DMS79 treated with DMSO at 0.1 percent for 48 hours (cell line): ENCODE measurements around the gene MCF2L.
"Not testable (repeated sequence)": the region's sequence is repeated elsewhere in the genome, so short reads cannot be mapped to it uniquely, and the experiment has no call there.

Experiments used
- DNase-seq: peaks from one replicate; lab custom pipeline; 2025; lab: John Stamatoyannopoulos, UW

MCF2L gene

DNA sequence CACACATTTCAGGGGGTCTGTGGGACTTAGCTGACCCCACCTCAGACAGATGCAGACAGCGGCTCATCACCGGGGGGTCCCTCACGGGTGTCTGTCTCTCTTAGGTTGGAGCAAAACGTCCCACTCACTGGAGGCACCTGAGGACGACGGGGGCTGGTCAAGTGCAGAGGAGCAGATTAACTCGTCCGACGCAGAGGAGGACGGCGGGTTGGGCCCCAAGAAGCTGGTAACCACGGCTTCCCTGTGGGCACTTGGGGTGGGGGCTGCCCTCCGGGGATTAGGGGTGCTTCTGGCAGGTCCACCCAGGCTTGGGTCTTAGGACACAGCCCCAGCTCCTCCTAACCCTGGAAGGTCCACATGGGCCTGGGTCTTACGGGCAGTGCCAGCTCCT is 125.4 kb downstream of the MCF2L start:
- no peak for DNase-seq

GRCh38 chr13:113095146-113096051 is 126.4 kb downstream of the MCF2L start:
- no peak for DNase-seq

- DNase-seq = no peak
Measured at GRCh38 chr13:113096052-113096744, 127.2 kb downstream of the MCF2L start.

DNA sequence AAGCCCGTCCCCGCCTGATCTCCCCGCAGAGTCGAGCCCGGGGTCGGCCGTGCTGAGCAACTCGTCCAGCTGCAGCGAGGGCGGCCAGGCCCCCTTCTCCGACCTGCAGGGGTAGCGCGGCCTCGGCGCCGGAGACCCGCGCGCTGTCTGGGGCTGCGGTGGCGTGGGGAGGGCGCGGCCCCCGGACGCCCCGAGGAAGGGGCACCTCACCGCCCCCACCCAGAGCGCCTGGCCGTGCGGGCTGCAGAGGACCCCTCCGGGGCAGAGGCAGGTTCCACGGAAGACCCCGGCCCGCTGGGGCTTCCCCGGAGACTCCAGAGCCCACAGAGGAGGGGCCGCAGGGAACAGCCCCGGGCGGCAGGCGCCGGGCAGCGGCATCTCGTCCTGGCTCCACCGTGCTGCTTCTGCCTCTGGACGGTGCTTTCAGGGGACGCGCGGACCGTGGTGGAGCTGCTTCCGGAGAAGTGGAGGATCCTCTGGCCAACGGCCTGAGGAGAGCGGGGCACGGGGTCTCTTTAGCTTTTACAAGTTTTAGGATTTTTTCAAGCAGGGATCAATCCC is 127.8 kb downstream of the MCF2L start:
- no peak for DNase-seq

DNA sequence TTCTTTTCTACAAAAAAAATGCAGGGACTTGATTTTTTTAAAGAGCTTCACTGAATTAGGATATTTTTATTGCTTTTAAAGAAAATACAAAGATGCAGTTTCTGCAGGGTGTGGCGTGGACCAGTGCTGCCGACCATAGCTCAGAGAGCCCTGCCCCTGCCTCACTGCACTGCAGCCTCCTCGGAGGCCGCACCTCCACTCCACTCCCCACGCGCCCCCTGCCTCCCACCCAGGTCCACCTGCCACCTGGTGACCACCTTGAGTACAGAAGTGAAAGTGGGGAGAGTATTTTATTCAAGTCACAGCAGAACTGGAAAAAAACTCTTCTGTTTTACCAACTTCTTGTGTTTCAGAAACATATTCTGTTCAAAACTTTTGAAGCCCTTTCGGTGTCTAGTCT is 128.6 kb downstream of the MCF2L start:
- no peak for DNase-seq

DNA sequence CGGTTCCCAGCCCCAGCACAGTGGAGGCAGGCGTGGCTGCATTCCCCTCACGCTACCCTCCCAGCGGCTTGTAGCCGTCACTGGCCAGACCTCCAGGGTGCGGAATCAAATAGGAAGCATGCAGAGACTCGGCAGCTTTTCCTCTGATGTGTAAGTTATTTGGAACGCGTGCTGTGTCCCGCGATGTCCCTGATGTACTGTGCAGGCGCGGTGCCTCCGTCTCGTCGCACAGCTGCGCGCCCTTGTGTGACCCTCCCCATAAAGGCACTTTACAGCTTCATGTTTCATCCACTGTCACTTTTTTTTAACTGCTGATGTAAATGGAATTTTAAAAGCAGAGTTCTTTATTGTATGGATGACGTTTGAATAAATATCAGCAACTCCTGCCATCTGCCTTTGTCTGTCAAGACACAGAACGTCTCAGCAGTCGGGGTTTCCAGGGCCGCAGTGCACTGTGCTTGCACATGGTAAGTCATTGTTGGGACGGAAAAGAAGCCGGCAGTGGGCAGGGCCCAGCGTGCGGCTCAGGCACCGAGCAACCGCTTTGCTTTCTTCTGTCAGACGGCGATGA is 129.2 kb downstream of the MCF2L start:
- DNase-seq = no peak

DNA sequence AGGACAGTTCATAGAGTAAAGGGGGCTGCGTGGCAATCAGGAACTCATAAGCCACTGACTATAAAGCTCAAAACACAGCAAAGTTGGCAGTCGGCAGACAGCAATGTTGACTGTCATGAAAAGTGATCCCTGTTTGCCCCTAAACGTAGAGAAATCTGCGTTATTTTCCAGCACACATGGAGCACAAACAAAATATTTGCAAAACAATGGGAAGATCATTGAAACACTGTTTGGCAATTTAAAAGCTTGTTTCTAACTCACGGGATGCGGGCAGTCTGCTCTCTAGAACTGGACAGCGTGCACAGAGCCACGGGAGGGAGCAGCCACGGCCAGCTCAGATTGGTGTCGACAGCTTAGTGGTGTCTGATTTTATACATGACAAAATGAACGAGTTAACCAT is 130.1 kb downstream of the MCF2L start:
- no peak for DNase-seq

GRCh38 chr13:113102302-113102701 is 133.3 kb downstream of the MCF2L start:
- not testable (repeated sequence) for DNase-seq

- DNase-seq = no peak
Measured at GRCh38 chr13:113102727-113103126, 133.7 kb downstream of the MCF2L start.

GRCh38 chr13:113103646-113104045 is 134.6 kb downstream of the MCF2L start:
- DNase-seq = no peak

DNA sequence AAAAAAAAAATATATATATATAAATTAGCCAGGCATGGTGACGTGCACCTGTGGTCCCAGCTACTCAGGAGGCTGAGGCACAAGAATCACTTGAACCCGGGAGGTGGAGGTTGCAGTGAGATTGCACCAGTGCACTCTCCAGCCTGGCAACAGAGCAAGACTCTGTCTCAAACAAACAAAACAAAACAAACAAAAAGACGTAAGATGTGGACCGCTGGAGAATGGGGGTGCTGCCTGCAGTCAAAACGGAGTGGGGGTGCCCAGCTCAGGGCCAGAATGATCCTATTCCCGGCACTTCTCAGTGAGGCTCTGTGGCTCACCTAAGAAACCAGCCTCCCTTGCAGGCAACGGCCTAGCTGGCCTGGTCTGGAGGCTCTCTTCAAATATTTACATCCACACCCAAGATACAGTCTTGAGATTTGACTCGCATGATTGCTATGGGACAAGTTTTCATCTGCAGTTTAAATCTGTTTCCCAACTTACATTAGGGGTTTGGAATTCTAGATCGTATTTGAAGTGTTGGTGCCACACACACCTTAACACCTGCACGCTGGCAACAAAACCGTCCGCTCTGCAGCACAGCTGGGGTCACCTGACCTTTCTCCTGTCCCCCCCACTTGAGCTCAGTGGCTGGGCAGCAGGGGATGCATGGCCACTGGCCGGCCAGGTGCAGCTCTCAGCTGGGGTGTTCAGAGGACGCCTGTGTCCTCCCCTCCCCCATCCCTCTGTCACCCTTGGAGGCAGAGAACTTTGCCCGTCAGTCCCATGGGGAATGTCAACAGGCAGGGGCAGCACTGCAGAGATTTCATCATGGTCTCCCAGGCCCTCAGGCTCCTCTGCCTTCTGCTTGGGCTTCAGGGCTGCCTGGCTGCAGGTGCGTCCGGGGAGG is 136.3 kb downstream of the MCF2L start, which contains the start of gene F7:
TSS of gene F7 (plus strand) at position 760 of the 889 bp plus-strand sequence. CDS start at position 811, 51 bp downstream.
- peak; percentile 51 for DNase-seq

DNA sequence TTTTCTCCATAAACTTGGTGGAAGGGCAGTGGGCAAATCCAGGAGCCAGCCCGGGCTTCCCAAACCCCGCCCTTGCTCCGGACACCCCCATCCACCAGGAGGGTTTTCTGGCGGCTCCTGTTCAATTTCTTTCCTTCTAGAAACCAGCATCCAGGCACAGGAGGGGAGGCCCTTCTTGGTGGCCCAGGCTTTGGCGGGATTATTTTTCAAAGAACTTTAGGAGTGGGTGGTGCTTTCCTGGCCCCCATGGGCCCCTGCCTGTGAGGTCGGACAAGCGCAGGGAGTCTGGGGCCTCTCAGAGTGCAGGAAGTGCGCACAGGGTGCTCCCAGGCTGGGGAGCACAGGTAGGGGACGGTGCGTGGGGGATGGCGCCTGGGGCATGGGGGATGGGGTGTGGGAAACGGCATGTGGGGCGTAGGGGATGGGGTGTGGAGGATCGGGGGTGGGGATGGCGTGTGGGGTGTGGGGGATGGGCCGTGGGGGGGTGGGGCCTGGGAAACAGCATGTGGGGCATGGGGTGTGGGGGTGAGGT is 137.0 kb downstream of the MCF2L start:
- DNase-seq = no peak

- DNase-seq = no peak
Measured at GRCh38 chr13:113106711-113107351, 137.8 kb downstream of the MCF2L start.

DNA sequence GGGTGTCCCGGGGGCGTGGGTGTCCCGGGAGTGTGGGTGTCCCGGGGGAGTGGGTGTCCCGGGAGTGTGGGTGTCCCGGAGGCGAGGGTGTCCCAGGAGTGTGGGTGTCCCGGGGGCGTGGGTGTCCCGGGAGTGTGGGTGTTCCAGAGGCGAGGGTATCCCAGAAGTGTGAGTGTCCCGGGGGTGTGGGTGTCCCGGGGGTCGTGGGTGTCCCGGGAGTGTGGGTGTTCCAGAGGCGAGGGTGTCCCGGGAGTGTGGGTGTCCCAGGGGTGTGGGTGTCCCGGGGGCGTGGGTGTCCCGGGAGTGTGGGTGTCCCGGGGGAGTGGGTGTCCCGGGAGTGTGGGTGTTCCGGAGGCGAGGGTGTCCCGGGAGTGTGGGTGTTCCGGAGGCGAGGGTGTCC is 139.5 kb downstream of the MCF2L start:
- DNase-seq = not testable (repeated sequence)

GRCh38 chr13:113109151-113110047 is 140.4 kb downstream of the MCF2L start:
- DNase-seq = no peak

DNA sequence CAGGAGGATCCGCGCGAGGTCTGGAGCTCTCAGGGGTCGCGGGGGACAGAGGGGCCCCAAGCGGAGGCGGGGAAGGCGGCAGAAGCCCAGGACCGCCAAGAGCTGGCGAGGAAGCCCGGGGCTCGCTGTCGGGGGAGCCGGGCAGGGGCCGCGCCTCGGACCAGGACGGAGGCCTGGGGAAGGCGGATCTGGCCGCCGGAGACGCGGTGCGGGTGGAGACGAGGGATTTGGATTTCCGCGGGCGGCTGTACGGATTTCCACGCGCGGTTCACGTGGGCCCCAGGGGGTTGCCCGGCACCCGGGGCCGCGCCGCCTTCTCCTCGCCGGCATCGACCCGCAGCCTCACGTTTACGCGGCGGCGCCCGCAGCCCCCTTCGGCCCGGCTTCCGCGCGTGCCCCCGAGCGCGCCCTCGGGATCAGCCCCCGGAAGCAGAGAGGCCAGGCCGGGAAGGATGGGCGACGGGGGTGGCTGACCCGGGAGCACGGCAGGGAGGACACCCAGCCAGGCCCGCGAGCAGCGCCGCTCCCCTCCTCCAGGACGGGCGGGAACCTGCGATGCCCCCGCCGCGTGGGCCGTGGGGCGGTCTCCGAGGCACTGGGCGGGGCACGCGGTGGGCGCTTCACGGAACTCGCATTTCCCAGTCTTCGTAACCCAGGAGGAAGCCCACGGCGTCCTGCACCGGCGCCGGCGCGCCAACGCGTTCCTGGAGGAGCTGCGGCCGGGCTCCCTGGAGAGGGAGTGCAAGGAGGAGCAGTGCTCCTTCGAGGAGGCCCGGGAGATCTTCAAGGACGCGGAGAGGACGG is 141.2 kb downstream of the MCF2L start:
- peak; percentile 54 for DNase-seq

DNA sequence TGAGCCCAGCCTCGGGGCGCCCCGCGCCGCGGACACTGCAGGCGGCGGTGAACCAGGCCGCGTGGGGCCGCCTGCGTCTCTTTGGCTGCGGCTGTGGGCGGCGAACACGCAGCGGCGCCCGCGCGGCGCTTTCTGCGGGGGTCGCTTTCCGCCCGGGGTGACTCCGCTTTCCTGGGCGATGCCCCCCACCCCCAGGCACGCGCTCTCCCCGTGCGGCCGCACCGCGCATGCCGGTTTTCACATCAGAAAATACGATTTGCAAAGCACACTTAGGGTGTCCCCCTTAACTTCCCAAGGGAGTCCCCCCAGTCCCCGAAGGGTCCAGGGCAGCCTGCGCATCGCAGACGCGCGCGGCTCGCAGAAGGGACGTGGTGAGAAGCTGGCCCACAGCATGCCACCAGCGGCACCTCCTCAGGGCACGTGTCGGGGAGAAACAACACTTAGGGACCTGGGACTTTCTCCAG is 141.9 kb downstream of the MCF2L start:
- no peak for DNase-seq

GRCh38 chr13:113111821-113112220 is 142.8 kb downstream of the MCF2L start:
- DNase-seq = not testable (repeated sequence)

GRCh38 chr13:113112475-113112874 is 143.5 kb downstream of the MCF2L start:
- DNase-seq = not testable (repeated sequence)
